NCI-H748 treated with DMSO at 0.1 percent for 48 hours (cell line): ENCODE data around the gene IPPK.
A peak's percentile ranks its signal among the peaks of the same experiment; 100 is the strongest.

ENCODE experiments used
- DNase-seq: peaks from one replicate; lab custom pipeline; 2025; lab: John Stamatoyannopoulos, UW

Gene IPPK

GRCh38 chr9:92614763-92615461, 55.0 kb downstream of the IPPK start:
- DNase-seq: no peak

DNA sequence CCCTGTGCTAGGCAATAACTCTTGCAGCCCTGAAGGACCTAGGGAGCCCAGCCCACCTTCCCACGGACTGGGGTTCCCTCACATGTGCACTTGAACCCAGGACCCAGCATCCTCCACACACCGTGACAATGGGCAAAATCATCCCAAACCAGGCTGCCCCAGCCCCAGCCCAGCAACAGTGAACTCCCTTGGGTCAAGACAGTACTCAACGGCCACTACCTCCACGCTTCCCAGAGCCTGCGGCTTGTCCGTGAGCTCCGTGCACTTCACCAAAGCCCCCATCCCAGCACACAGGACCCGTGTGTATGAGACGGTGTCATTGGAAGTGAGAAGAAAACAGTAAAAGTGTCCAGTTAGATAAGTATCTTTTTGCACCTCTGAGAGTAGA, 55.8 kb downstream of the IPPK start:
- DNase-seq: no peak

GRCh38 chr9:92613268-92614122, 56.4 kb downstream of the IPPK start:
- DNase-seq: no peak

- DNase-seq: no peak
Observed at GRCh38 chr9:92612816-92613215, 57.1 kb downstream of the IPPK start.

DNA sequence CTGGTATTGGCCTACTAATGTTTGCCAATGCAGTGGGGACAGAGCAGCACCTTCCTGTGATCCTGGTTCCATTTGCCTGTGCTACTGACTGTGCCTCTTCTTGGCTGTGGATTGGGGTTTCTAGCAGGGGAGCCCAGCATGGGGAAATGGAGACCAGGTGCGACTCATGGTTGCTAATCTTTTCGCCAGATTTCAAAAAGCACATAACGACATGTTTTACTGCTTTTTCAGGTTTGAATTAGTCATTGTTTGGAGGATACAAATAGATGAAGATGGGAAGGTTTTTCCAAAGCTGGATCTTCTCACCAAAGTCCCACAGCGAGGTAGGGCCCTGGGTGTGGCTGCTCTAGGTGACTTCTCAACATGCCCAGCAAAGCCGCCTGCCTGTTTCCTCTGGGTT, 57.6 kb downstream of the IPPK start:
- no peak for DNase-seq

- no peak for DNase-seq
Observed at GRCh38 chr9:92611621-92612285, 58.2 kb downstream of the IPPK start.

- no peak for DNase-seq
Observed at GRCh38 chr9:92610470-92611420, 59.2 kb downstream of the IPPK start.

- DNase-seq: no peak
Observed at GRCh38 chr9:92608909-92609445, 61.0 kb downstream of the IPPK start.

- no peak for DNase-seq
Observed at GRCh38 chr9:92608241-92608908, 61.6 kb downstream of the IPPK start.

DNA sequence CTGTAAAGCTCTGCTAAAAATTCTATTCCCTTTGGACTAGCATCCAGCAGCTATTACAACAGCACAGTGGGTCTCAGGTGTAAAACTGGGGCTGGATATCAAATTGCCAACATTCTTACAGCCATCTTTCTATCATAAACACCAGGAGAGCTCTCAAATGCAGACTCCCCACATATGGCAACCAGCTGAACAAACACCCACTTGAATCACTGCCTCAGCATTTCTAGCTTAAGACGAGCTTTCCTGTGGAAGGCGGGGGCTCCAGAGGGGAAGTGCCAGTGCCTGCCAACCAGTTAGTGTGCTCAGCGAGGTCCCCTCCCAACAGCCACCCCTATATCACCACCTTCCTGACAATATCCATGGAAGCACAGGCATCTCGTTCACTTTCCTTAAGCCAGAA, 62.2 kb downstream of the IPPK start:
- DNase-seq: peak; percentile 35

DNA sequence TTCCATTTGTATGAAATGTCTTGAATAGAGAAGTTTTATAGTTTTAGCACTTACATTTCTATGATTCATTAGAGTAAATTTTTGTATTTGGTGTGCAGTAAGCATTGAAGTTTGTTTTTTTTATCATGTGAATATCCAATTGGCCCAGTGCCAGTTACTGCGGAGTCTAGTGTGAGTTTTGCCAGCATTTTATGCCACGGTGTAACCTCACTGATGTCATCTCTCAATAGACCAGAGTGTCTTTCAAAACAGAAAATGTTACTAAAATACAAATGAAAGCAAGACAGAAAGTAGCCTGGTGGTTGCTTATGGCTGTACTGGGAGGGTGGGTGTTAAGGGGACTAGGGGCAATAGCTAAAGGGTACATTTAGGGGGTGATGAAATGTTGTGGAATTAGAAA, 62.8 kb downstream of the IPPK start:
- no peak for DNase-seq

- no peak for DNase-seq
Observed at GRCh38 chr9:92605224-92605623, 64.7 kb downstream of the IPPK start.

DNA sequence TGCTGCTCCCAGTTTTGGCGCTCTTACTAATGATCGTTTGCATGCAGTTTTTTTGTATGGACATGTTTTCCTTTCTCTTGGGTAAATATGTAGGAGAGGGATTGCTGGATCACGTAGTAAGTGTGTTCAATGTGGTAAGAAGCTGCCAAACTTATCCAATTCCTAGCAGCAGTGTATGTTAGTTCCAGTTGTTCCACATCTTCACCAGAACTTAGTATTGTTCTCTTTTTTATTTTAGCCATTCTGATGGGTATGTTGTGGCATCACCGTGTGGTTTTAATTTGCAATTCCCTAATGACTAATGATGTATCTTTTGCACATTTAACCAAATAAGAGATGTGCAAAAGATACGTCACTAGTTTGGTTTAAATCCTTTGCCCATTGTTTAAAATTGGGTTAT, 65.9 kb downstream of the IPPK start:
- no peak for DNase-seq

GRCh38 chr9:92603100-92603499, 66.8 kb downstream of the IPPK start:
- no peak for DNase-seq

DNA sequence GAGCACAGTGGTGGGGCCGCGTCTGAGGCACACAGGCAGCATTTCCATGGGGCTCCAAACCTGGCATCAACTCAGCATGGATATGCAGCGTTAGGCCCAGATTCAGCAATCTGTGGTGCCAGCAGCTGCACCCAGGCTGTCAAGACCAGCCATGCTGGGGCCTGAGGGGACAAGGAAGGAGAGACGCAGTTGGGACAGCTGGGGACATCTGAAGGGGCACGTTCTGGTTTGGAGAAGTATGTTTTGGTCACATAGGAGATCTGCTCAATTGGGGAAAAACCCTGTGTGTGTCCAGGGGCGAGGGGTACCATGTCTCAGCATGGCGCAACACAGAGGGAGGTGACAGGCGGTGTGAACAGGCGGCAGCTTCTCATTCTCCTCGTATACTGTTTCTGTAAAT, 67.5 kb downstream of the IPPK start:
- DNase-seq: no peak

DNA sequence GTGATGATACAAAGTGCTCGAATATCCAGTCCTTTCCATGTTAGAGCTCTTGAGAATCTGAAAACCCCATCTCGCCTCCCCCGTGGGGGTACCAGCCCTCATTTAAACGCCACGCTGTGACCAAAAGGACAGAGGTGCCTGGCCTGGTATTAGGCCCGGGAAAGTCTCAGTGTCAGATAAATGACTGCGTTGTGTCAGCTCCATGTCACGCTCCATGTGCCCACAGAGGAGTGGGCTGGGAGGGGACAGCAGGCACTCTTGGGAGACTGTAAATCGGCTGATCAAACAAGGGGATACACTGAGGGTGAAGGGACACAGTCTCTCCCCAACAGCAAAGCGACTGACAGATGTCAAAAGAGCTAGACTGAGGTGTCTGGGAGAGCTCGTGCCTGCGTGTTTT, 68.5 kb downstream of the IPPK start:
- DNase-seq: no peak

- no peak for DNase-seq
Observed at GRCh38 chr9:92600462-92601261, 69.3 kb downstream of the IPPK start.

- DNase-seq: no peak
Observed at GRCh38 chr9:92599938-92600461, 69.9 kb downstream of the IPPK start.

DNA sequence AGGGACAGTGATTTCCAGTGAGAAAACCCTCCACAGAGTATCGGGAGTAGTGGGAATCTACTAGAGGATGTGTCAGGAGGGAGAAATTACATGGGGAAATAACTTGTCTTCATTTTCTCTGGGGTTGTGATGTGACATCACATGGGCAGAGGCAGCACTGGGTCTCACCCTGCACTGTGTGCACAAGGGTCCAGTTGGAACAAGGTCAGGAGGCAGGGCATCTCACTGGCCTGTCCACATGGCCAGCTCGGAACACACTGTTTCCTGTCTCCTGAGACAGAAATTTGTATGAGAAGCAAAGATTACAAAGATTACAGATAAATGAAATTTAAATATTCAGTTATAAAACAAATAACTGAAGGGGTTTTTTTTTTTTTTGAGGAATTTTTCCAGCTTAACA, 71.5 kb downstream of the IPPK start:
- DNase-seq: no peak

GRCh38 chr9:92595930-92596329, 74.0 kb downstream of the IPPK start:
- no peak for DNase-seq
